ENCODE data around the gene RLN3.

The RLN3 gene

GRCh38 chr19:13995017-13995728 is 32.8 kb upstream of the RLN3 start:
- H3K9ac ChIP-seq (ENCODE audit: insufficient read length, low read depth): no peak overlapping the region
- H3K9me3 ChIP-seq (ENCODE audit: insufficient read depth, low read length): peaks cover 22% of the 10 kb centered on the region
- no peaks in the 10 kb centered on the region for H3K27me3 ChIP-seq (ENCODE audit: insufficient read depth, insufficient read length)
- H3K36me3 ChIP-seq (ENCODE audit: insufficient read depth, insufficient read length, low read length): peaks cover 47% of the 10 kb centered on the region
- no peak for TF ChIP-seq YY1 (IDR thresholded peaks at IDR 0.05; ENCODE audit: insufficient read depth, insufficient read length)
- TF ChIP-seq SUZ12 (IDR thresholded peaks at IDR 0.05; ENCODE audit: extremely low read depth, insufficient read depth, insufficient read length): no peak
- no peak for TF ChIP-seq ZNF274 (IDR thresholded peaks at IDR 0.05; ENCODE audit: low read depth, low read length)
- DNase-seq (ENCODE audit: low read depth, low spot score): no peak
- no peak overlapping the region for H3K4me3 ChIP-seq (ENCODE audit: insufficient read length, low read depth)
- peaks cover 22% of the 10 kb centered on the region for H3K4me1 ChIP-seq (ENCODE audit: insufficient read depth, insufficient read length)

GRCh38 chr19:13995878-13996765 is 31.8 kb upstream of the RLN3 start:
- H3K4me1 ChIP-seq (ENCODE audit: insufficient read depth, insufficient read length): peaks cover 20% of the 10 kb centered on the region
- no peak for DNase-seq (ENCODE audit: low read depth, low spot score)
- H3K9ac ChIP-seq (ENCODE audit: insufficient read length, low read depth): no peak overlapping the region

GRCh38 chr19:13996928-13997630 is 30.9 kb upstream of the RLN3 start:
- no peak for DNase-seq (ENCODE audit: low read depth, low spot score)
- H3K27me3 ChIP-seq (ENCODE audit: insufficient read depth, insufficient read length): no peaks in the 10 kb centered on the region
- peaks cover 16% of the 10 kb centered on the region for H3K4me1 ChIP-seq (ENCODE audit: insufficient read depth, insufficient read length)
- no peak for TF ChIP-seq SUZ12 (IDR thresholded peaks at IDR 0.05; ENCODE audit: extremely low read depth, insufficient read depth, insufficient read length)
- no peak for TF ChIP-seq ZNF274 (IDR thresholded peaks at IDR 0.05; ENCODE audit: low read depth, low read length)
- no peak for TF ChIP-seq YY1 (IDR thresholded peaks at IDR 0.05; ENCODE audit: insufficient read depth, insufficient read length)
- peaks cover 43% of the 10 kb centered on the region for H3K36me3 ChIP-seq (ENCODE audit: insufficient read depth, insufficient read length, low read length)
- peaks cover 22% of the 10 kb centered on the region for H3K9me3 ChIP-seq (ENCODE audit: insufficient read depth, low read length)
- H3K4me3 ChIP-seq (ENCODE audit: insufficient read length, low read depth): no peak overlapping the region
- H3K9ac ChIP-seq (ENCODE audit: insufficient read length, low read depth): peak overlapping the region; percentile 17

More at GRCh38 chr19:13995878-13996765, 31.8 kb upstream of the RLN3 start:
- TF ChIP-seq SUZ12 (IDR thresholded peaks at IDR 0.05; ENCODE audit: extremely low read depth, insufficient read depth, insufficient read length) (no peak), YY1 (IDR thresholded peaks at IDR 0.05; ENCODE audit: insufficient read depth, insufficient read length) (no peak), ZNF274 (IDR thresholded peaks at IDR 0.05; ENCODE audit: low read depth, low read length) (no peak)
- H3K27me3 ChIP-seq (ENCODE audit: insufficient read depth, insufficient read length): no peaks in the 10 kb centered on the region
- peaks cover 52% of the 10 kb centered on the region for H3K36me3 ChIP-seq (ENCODE audit: insufficient read depth, insufficient read length, low read length)
- H3K4me3 ChIP-seq (ENCODE audit: insufficient read length, low read depth): no peak overlapping the region
- H3K9me3 ChIP-seq (ENCODE audit: insufficient read depth, low read length): peaks cover 22% of the 10 kb centered on the region

GRCh38 chr19:13997631-13997962 is 30.4 kb upstream of the RLN3 start:
- Histone ChIP-seq H3K9ac (ENCODE audit: insufficient read length, low read depth) (peak overlapping the region; percentile 17), H3K4me3 (ENCODE audit: insufficient read length, low read depth) (no peak overlapping the region), H3K36me3 (ENCODE audit: insufficient read depth, insufficient read length, low read length) (peaks cover 37% of the 10 kb centered on the region), H3K4me1 (ENCODE audit: insufficient read depth, insufficient read length) (peaks cover 17% of the 10 kb centered on the region), H3K27me3 (ENCODE audit: insufficient read depth, insufficient read length) (no peaks in the 10 kb centered on the region), H3K9me3 (ENCODE audit: insufficient read depth, low read length) (peaks cover 22% of the 10 kb centered on the region)
- DNase-seq (ENCODE audit: low read depth, low spot score): no peak
- TF ChIP-seq ZNF274 (IDR thresholded peaks at IDR 0.05; ENCODE audit: low read depth, low read length) (no peak), YY1 (IDR thresholded peaks at IDR 0.05; ENCODE audit: insufficient read depth, insufficient read length) (no peak), SUZ12 (IDR thresholded peaks at IDR 0.05; ENCODE audit: extremely low read depth, insufficient read depth, insufficient read length) (no peak)

- no peak overlapping the region for H3K9ac ChIP-seq (ENCODE audit: insufficient read length, low read depth)
- TF ChIP-seq ZNF274 (IDR thresholded peaks at IDR 0.05; ENCODE audit: low read depth, low read length) (no peak), YY1 (IDR thresholded peaks at IDR 0.05; ENCODE audit: insufficient read depth, insufficient read length) (no peak), SUZ12 (IDR thresholded peaks at IDR 0.05; ENCODE audit: extremely low read depth, insufficient read depth, insufficient read length) (no peak)
- H3K4me1 ChIP-seq (ENCODE audit: insufficient read depth, insufficient read length): peaks cover 18% of the 10 kb centered on the region
- no peaks in the 10 kb centered on the region for H3K27me3 ChIP-seq (ENCODE audit: insufficient read depth, insufficient read length)
- no peak overlapping the region for H3K4me3 ChIP-seq (ENCODE audit: insufficient read length, low read depth)
- DNase-seq (ENCODE audit: low read depth, low spot score): no peak
- H3K36me3 ChIP-seq (ENCODE audit: insufficient read depth, insufficient read length, low read length): peaks cover 34% of the 10 kb centered on the region
- peaks cover 22% of the 10 kb centered on the region for H3K9me3 ChIP-seq (ENCODE audit: insufficient read depth, low read length)
Observed at GRCh38 chr19:13998426-13998825, 29.5 kb upstream of the RLN3 start.

GRCh38 chr19:13999085-13999484 is 28.9 kb upstream of the RLN3 start:
- peaks cover 34% of the 10 kb centered on the region for H3K36me3 ChIP-seq (ENCODE audit: insufficient read depth, insufficient read length, low read length)
- H3K9ac ChIP-seq (ENCODE audit: insufficient read length, low read depth): no peak overlapping the region
- DNase-seq (ENCODE audit: low read depth, low spot score): no peak
- H3K27me3 ChIP-seq (ENCODE audit: insufficient read depth, insufficient read length): no peaks in the 10 kb centered on the region
- TF ChIP-seq ZNF274 (IDR thresholded peaks at IDR 0.05; ENCODE audit: low read depth, low read length) (no peak), YY1 (IDR thresholded peaks at IDR 0.05; ENCODE audit: insufficient read depth, insufficient read length) (no peak), SUZ12 (IDR thresholded peaks at IDR 0.05; ENCODE audit: extremely low read depth, insufficient read depth, insufficient read length) (no peak)
- H3K4me3 ChIP-seq (ENCODE audit: insufficient read length, low read depth): no peak overlapping the region
- H3K9me3 ChIP-seq (ENCODE audit: insufficient read depth, low read length): peaks cover 22% of the 10 kb centered on the region
- H3K4me1 ChIP-seq (ENCODE audit: insufficient read depth, insufficient read length): peaks cover 16% of the 10 kb centered on the region
